ENCODE measurements around the gene SIL1. TPM values are rescaled to one million over a fixed set of nuclear protein-coding genes. Genes with fewer than 3 reads are reported as not detected.

The SIL1 gene
- total RNA-seq, 2 experiments from 2014 or later = 13.5 to 15.8 TPM

- no peak overlapping the region for H3K4me3 Mint-ChIP-seq
- no peak for DNase-seq
- H3K27ac Mint-ChIP-seq = no peak overlapping the region
- ATAC-seq (ENCODE audit: low read depth) = no peak
- no peaks in the 10 kb centered on the region for H3K4me1 Mint-ChIP-seq
- H3K9me3 Mint-ChIP-seq = no peaks in the 10 kb centered on the region
- H3K27me3 Mint-ChIP-seq = no peaks in the 10 kb centered on the region
- H3K36me3 Mint-ChIP-seq = no peaks in the 10 kb centered on the region
- POLR2A ChIA-PET = no interaction called here
Observed at GRCh38 chr5:138964647-138965201, 233.4 kb downstream of the SIL1 start.

DNA sequence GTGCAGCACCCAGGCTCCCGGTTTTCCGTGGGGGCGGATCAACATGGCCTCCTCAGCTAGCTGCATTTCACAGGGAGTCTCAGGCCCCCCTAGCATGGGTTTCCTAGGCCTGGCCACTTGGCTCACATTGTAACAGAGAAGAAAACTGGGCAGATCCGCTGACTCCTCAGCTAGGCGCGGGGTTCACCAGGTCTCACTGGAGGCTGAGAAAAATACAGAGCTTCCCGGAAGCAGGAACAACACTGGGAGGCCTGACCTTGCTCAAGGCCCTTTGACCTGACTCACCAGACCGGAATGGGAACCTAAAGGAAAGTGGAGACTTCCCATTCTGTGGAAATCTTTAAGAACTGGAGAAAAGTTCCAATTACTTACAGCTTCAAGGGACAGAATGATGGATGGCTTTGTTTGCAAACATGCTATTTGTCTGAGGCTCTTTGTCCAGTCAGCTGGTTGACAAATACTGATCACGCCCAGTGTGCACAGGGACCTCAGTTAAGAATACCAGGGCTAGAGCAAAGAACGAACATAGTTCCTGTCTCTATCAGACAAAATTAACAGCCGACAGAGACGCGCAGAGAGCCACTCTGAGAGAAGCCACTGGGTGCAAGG lies 234.3 kb downstream of the SIL1 start:
- H3K4me1 Mint-ChIP-seq = no peaks in the 10 kb centered on the region
- no peaks in the 10 kb centered on the region for H3K9me3 Mint-ChIP-seq
- H3K27me3 Mint-ChIP-seq = no peaks in the 10 kb centered on the region
- POLR2A ChIA-PET = no interaction called here
- H3K4me3 Mint-ChIP-seq = no peak overlapping the region
- H3K36me3 Mint-ChIP-seq = no peaks in the 10 kb centered on the region
- DNase-seq = no peak
- no peak overlapping the region for H3K27ac Mint-ChIP-seq
- no peak for ATAC-seq (ENCODE audit: low read depth)

DNA sequence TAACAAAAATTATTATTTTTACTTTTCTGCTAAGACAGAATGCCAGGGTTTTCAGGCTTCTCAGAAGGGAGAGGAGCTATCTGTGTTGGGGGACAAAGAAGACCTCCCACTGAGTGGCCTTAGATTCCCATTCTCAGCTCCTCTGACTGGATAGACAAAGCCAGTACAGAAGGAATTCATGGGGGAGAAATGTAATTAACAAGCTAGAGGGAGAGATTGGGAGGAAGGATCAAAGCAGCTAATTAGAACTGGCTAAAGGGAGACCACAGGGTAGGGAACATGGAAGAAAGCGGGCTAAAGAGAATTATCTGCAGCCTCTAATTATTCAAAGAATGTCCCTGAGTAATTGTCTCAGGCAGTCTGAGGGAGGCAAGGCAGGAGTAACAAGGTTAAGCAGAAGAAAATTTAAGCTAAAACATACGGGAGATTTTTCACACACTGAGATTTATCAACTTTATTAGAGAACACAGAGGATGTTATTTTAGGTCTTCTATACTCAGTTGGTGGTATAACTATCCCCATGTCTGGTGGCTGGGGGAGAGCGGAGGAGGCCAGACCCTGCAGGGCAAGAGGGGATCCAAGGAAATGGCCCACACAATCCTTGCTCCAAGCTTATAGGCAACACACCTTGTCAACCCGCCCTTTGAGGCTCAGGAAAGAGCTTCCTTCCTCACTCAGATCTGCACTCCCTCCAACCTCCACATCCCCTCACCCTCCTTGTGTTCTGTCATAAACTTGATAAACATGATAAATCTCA lies 235.4 kb downstream of the SIL1 start:
- Mint-ChIP-seq H3K4me1 (no peaks in the 10 kb centered on the region), H3K36me3 (no peaks in the 10 kb centered on the region), H3K4me3 (no peak overlapping the region), H3K9me3 (no peaks in the 10 kb centered on the region), H3K27me3 (no peaks in the 10 kb centered on the region), H3K27ac (no peak overlapping the region)
- POLR2A ChIA-PET = no interaction called here
- ATAC-seq (ENCODE audit: low read depth) = no peak
- no peak for DNase-seq

DNA sequence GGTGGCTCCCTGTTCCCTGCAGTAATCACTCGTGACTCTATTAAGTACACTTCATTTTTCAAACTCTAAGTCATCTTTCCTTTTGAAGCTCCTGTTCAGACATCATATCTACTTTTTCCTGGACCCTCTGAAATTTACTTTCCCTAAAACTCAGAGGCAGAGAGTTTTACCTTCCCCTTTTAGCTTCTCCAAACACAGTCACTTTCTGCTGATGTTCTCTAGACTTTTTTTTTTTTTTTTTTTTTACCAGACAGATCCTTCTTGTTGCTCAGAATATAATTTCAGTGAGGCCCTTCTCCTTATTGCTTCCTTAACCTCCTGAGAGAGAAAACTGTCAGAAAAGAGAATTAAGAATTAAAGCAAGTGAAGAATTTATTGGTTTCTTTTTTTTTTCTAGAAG lies 236.4 kb downstream of the SIL1 start:
- no peaks in the 10 kb centered on the region for H3K4me1 Mint-ChIP-seq
- H3K27me3 Mint-ChIP-seq = no peaks in the 10 kb centered on the region
- ATAC-seq (ENCODE audit: low read depth) (no peak), DNase-seq (no peak)
- no peaks in the 10 kb centered on the region for H3K36me3 Mint-ChIP-seq
- no peaks in the 10 kb centered on the region for H3K9me3 Mint-ChIP-seq
- POLR2A ChIA-PET = no interaction called here
- H3K27ac Mint-ChIP-seq = no peak overlapping the region
- H3K4me3 Mint-ChIP-seq = no peak overlapping the region

DNA sequence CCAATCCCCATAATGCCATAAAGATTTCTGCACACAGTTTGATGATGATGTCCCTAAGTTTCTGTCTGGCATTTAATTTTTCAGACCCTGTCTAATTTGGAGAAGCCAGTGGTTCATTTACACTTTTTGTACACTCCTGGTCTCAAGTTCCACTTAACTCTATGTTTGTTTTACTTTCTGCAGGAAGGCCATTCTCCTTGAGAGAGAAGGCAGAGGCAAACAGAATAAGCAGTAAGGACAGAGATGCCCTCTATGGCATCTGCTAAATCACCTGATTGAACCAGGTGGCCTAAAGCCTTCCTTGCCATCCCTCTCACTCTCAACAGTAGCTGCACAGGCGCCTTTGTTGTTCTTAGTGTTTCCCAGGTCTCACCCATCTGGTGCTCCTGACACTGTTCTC lies 236.9 kb downstream of the SIL1 start:
- Mint-ChIP-seq H3K27ac (no peak overlapping the region), H3K27me3 (no peaks in the 10 kb centered on the region), H3K4me1 (no peaks in the 10 kb centered on the region), H3K4me3 (no peak overlapping the region), H3K9me3 (no peaks in the 10 kb centered on the region), H3K36me3 (no peaks in the 10 kb centered on the region)
- no peak for DNase-seq
- POLR2A ChIA-PET = no interaction called here
- no peak for ATAC-seq (ENCODE audit: low read depth)

- POLR2A ChIA-PET = interaction anchor here (0.7 kb wide), 1 partner anchor 400 kb away, joined by 4 read pairs; no protein-coding TSS in a partner anchor
- Mint-ChIP-seq H3K4me1 (no peaks in the 10 kb centered on the region), H3K36me3 (no peaks in the 10 kb centered on the region), H3K9me3 (no peaks in the 10 kb centered on the region), H3K27ac (no peak overlapping the region), H3K27me3 (no peaks in the 10 kb centered on the region), H3K4me3 (no peak overlapping the region)
- no peak for DNase-seq
- ATAC-seq (ENCODE audit: low read depth) = no peak
Observed at GRCh38 chr5:138960145-138960692, 237.9 kb downstream of the SIL1 start.

DNA sequence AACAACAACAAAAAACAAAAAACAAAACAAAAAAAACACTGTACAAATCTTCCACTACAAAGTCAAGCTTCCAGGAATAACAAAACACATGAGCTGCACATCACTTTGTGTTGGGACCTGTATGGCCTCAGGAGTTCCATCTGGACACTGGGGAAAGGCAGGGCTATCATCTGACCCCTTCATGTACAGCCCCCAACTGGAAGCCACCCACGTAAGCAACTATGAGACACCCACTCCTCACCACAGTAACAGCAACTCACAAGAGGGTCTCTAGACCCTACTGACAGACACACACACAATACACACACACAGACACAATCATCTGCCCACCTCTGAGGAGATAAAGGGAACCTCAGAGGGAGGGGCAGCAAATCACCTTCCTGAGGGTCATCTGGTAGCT lies 241.4 kb downstream of the SIL1 start:
- peaks cover 11% of the 10 kb centered on the region for H3K4me1 Mint-ChIP-seq
- H3K27ac Mint-ChIP-seq = no peak overlapping the region
- no peak for ATAC-seq (ENCODE audit: low read depth)
- no peaks in the 10 kb centered on the region for H3K9me3 Mint-ChIP-seq
- H3K4me3 Mint-ChIP-seq = no peak overlapping the region
- POLR2A ChIA-PET = no interaction called here
- no peak for DNase-seq
- H3K36me3 Mint-ChIP-seq = no peaks in the 10 kb centered on the region
- H3K27me3 Mint-ChIP-seq = no peaks in the 10 kb centered on the region

DNA sequence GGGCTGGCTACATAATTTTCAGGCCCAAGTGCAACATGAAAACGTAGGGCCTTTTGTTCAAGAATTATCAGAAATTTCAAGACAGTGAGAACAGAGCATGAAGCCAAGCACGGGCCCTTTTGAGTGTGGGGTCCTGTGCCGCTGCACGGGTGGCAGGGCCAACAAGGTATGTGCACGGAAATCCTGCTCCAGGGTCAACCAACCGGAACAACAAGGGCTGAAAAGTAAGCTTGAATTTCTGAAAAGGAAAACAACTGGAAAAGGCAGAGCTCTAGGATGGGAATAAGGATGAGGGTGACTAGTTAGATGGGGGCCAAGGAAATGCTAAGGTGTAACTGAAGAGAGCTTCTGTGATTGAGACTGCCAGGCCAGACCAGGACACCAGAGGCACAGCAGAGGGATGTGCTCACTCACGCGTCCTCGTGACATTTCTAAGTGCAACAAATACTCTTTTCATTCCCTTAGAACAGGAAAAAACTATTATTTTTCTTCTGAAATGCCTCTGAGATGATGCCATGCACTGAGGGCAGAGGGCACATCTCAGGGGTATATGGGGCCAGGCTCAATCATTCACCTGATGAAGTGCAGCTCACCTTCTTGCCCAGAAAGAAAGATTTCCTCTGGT lies 242.4 kb downstream of the SIL1 start:
- H3K27ac Mint-ChIP-seq = no peak overlapping the region
- no peaks in the 10 kb centered on the region for H3K9me3 Mint-ChIP-seq
- no peak for DNase-seq
- POLR2A ChIA-PET = no interaction called here
- no peak for ATAC-seq (ENCODE audit: low read depth)
- no peak overlapping the region for H3K4me3 Mint-ChIP-seq
- H3K4me1 Mint-ChIP-seq = peaks cover 11% of the 10 kb centered on the region
- H3K36me3 Mint-ChIP-seq = no peaks in the 10 kb centered on the region
- no peaks in the 10 kb centered on the region for H3K27me3 Mint-ChIP-seq

DNA sequence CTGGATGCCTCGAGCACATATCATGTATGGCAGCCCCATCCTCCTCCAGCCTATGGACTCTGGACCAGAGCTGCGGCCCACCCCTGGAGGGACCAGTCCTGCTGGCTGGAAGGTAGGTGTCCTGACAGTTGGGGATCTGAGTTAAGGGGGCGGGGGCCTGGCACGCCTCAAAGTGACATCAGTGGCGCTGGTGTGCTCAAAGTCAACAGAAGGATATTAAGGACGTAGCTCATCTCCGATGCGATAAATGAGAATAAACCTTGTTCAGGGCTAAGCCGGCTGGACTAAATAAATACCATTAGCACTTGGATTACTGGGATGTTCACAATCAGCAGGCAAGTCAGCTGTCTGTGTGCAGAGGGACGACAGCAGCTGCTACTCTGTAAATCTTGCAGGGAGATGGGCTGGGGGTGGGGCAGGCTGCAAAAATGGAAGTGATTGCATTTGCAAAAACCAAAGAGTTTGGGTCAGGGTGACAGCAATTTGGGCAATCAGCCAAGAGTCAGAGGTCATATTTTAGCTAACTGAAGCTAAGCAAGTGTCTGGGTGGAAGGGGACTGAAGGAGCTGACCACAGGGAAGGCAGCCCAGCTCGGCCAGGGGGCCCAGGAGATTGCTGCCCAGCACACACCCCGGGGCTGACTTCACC lies 243.0 kb downstream of the SIL1 start:
- no peaks in the 10 kb centered on the region for H3K27me3 Mint-ChIP-seq
- no peak overlapping the region for H3K27ac Mint-ChIP-seq
- ATAC-seq (ENCODE audit: low read depth) (no peak), DNase-seq (no peak)
- no peaks in the 10 kb centered on the region for H3K36me3 Mint-ChIP-seq
- H3K4me3 Mint-ChIP-seq = no peak overlapping the region
- POLR2A ChIA-PET = interaction anchor here (1.0 kb wide), 1 partner anchor 339 kb away, joined by 3 read pairs; no protein-coding TSS in a partner anchor
- no peaks in the 10 kb centered on the region for H3K9me3 Mint-ChIP-seq
- H3K4me1 Mint-ChIP-seq = peaks cover 11% of the 10 kb centered on the region

DNA sequence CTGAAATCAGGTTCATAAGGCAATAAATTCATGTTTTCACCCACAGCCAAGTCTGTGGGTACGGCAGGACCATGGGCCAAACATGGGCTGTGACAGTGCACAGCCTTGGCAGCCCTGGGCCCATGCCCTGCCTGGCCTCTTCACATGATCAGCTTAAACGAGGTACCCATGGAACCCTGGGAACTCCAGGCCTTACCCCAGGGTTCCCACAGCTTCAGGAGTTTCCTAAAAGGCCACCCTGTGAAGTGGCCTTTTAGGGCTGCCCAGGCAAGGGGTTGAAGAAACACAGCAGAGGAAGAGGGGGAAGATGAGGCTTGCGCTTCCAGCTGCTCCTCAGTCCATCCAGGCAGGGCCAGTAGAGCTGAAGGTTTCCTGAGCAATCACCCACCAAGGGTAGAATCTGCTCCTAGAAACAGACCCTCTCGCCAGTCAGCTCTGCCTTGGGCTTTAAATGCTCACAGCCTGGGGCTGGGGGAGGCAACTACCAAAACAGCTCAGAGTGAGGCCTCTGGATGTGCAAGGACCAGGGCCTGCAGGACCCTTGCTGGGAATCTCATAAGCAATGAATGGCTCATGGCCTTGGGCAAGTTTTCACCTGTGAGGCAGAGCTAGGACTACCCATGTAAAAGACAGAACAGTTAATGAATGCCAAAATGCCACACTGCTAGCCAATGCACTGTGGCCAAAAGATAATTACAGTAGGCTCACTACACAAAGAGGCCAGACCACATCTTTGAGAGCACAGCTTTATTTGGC lies 243.7 kb downstream of the SIL1 start:
- DNase-seq (no peak), ATAC-seq (ENCODE audit: low read depth) (no peak)
- POLR2A ChIA-PET = interaction anchor here (1.0 kb wide), 1 partner anchor 340 kb away, joined by 3 read pairs; no protein-coding TSS in a partner anchor
- Mint-ChIP-seq H3K4me3 (no peak overlapping the region), H3K4me1 (peaks cover 11% of the 10 kb centered on the region), H3K27me3 (no peaks in the 10 kb centered on the region), H3K9me3 (no peaks in the 10 kb centered on the region), H3K27ac (peak overlapping the region; percentile 68), H3K36me3 (no peaks in the 10 kb centered on the region)

DNA sequence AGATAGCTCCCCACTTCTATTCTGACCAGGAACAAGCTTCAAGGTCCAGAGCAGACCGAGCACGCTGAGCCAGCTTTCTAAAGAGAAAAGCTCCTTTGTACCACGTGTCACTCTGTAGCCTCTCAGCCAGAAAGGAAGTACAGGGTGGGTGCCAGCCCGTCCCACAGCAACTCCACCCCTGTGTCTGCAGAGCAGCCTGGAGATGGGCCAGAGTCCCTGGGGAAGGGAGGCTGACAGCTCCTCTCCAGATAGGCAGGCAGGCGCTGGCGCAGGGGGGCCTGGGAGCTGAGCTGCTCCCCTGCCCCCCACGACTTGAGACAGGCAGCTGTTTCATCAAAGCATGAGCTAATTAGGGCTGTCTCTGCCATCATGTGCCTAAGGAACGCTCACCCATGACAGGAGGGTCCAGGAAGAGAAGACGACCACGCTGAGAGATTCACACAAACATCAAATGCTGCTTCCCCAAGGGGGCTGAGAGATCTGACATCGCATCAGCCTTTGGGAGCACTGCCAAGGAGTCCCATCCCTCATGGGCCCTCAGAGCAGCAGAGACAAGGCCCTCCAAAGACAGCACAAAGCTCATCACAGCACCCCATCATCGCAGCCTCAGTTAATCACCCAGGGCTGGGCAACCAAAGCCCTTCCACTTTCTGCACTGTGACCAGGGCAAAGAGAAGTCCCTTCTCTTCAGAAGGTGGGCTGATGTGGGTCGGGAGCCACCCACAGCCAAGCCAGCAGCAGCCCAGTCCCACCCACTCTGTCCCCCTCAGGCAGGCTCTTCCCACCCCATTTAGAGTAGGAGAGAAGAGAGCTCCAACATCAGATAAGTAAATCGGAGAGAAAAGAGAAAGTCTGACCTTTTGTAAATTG lies 244.5 kb downstream of the SIL1 start:
- ATAC-seq (ENCODE audit: low read depth) (peak; percentile 96), DNase-seq (no peak)
- H3K4me3 Mint-ChIP-seq = peak overlapping the region; percentile 16
- POLR2A ChIA-PET = no interaction called here
- peak overlapping the region; percentile 68 for H3K27ac Mint-ChIP-seq
- no peaks in the 10 kb centered on the region for H3K36me3 Mint-ChIP-seq
- peaks cover 11% of the 10 kb centered on the region for H3K4me1 Mint-ChIP-seq
- no peaks in the 10 kb centered on the region for H3K9me3 Mint-ChIP-seq
- no peaks in the 10 kb centered on the region for H3K27me3 Mint-ChIP-seq

GRCh38 chr5:138952962-138953361 lies 245.2 kb downstream of the SIL1 start:
- Mint-ChIP-seq H3K27me3 (no peaks in the 10 kb centered on the region), H3K4me1 (peaks cover 11% of the 10 kb centered on the region), H3K4me3 (peak overlapping the region; percentile 16), H3K9me3 (no peaks in the 10 kb centered on the region), H3K36me3 (no peaks in the 10 kb centered on the region), H3K27ac (peak overlapping the region; percentile 61)
- ATAC-seq (ENCODE audit: low read depth) = no peak
- DNase-seq = no peak
- POLR2A ChIA-PET = no interaction called here
